ENCODE measurements around the gene EVX2.

The EVX2 gene

DNA sequence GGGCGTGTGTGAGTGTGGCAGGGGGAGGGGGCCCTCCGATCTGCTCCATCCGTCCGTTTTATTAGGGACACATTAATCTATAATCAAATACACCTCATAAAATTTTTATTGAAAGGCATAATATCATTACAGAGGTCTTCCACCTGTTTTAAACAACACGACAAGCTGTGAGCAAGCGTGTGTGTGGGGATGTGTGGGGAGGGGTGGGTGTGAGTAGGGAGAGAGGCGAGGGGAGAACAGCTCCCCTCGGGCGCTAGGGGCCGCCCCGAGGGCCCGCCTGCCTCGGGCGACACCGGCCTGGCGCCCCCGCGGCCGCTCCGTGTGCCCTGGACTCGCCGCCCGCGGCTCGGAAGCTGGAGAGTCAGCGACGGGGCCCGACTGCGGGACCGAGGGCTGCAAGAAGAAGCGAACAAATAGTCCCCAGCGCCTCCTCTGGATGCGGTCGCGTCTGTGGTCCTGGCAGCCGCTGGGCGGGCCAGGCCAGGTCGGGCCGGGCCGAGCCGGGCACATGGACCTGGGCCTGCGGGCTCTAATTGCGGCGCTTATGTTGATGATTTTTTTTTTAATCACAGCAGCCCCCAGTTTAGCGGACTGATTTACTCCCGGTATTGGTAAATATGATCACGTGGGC lies 38.4 kb upstream of the EVX2 start:
- no peak for DNase-seq

DNA sequence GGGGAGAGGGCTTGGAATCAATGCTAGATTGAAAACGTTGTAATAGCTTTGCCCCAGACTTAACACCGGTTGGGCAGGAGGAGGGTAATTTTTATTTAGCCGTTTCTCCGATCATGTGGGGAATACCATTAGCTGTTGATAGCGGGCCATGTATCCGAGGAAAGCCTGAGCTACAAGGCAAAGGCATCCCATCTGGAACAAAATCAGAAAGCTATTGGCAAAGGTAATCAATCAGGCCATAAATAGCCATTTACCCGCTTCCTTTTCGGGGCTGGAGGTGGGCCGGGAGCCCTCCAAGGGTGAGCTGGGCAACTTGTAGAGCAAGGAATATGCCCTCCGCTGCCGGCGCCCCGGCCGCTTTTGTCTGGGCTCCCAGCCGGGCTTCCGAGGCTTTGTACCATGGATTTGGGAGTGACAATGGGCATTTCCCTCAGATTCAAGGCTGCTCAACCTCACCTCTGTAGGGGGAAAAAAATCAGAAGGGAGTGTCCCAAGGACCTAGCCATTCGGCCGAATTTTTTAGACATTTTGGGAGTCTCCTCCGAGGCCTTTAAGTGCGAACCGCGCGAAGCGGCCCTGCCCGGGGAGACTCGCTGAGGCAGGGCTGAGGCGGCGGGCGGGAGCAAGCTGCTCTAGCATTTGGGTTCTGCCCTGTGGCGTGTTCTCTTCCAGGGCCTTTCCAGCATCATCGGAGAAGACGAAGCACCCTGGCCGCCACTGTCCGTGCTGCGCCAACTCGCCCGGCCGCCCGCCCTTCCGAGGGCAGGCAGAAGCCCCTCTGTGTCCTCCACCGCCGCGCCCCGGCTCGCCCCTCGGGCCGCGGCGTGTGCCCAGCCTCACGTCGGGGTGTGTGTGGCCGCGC lies 37.7 kb upstream of the EVX2 start:
- peak; percentile 37 for DNase-seq

DNA sequence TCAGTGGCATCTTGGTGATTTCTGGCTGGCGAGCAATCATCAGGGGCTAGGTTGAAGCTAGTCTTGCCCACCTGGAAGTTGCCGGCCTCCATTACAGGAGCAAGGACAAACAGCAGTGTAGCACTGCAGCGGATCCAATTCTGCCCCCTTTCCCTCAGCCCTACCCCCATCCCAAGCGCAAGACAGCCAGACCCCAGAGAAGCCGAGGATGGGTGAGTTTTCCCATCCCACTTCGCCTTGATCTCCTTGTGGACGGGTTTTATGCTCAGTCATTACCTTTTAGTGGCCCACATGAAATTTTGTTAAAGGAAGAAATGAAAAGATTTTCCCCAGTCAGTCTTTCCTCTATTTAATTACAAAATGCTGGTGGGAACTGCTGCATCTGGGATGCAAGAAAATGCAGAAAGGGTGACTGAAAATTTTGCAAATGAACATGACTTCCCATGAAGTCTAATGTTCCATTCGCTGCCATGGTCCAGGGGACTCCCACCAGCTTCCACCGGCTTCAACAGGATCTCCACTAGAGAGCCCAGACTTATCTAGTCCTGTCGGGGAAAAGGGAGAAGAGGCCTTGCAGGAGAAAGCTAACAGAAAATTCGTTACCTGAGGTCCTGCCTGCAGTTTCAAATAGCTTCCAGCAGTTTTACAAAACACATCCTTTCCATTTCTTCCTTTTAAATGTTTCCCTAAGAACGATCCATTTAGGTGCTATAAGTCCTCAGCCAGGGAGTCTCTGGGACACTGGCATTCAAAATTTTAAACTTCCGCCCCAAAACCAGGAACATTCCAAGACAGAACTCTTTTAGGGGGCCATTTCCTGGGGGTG lies 36.8 kb upstream of the EVX2 start:
- no peak for DNase-seq

DNA sequence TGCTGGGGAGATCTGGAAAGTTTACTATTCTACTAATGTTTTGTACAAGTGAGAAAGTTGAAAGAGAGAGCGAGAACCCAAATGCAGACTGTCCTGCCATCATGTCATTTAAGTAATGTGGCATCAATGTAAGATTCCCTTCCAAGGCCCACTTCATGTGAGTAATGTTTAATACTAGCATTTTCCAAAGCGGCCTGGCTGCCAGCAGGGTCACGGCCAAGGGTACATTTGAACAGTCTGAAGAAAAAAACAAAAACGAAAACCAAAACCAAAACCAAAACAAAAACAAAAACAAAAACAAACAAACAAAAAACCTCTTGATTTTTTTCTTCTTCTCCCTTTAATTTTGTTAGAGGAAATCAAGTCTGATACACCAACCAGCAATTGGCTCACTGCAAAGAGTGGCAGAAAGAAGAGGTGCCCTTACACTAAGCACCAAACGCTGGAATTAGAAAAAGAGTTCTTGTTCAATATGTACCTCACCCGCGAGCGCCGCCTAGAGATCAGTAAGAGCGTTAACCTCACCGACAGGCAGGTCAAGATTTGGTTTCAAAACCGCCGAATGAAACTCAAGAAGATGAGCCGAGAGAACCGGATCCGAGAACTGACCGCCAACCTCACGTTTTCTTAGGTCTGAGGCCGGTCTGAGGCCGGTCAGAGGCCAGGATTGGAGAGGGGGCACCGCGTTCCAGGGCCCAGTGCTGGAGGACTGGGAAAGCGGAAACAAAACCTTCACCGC lies 35.0 kb upstream of the EVX2 start:
- DNase-seq = peak; percentile 50

DNA sequence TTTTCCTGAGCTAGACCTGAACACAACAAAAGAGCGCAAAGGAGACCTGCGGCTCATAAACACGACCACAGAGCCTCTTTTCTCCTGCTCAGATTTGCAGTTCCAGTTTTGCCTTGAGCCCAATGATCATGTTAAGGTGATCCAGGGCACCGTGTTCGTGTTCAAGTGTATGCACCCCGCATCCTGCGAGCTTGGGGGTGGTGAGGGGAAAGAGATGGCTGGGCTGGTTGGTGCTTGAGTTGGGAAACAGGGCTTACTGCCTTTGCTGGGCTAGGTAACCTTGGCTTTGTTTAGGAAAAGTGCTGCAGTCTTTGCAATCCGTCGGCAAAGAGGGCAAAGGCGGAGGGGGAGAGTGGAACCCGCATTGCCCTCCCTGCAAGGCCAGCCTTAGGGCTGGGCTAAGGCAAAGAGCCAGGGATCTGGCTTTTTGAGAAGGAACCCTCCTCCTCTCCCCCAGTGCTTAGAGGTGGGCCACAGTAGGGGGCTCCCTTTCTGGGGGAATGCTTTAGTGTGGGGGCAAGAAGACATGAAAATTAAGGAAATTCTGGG lies 34.1 kb upstream of the EVX2 start:
- peak; percentile 13 for DNase-seq

DNA sequence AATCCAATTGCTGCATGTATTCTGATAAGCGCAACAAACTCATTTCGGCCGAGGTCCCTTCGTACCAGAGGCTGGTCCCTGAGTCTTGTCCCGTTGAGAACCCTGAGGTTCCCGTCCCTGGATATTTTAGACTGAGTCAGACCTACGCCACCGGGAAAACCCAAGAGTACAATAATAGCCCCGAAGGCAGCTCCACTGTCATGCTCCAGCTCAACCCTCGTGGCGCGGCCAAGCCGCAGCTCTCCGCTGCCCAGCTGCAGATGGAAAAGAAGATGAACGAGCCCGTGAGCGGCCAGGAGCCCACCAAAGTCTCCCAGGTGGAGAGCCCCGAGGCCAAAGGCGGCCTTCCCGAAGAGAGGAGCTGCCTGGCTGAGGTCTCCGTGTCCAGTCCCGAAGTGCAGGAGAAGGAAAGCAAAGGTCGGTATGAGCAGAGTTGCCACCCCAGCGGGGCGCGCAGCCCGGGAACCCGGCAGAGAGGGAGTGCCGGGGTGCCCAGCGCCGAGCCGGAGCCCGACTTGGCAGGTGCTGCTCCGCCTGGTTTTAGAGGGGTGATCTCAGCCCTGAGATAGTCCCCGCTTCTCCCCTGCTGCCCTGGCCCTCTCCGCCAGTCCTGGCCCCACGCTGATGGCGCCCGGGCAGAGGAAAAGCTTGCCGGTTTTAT lies 33.5 kb upstream of the EVX2 start:
- DNase-seq = no peak

DNA sequence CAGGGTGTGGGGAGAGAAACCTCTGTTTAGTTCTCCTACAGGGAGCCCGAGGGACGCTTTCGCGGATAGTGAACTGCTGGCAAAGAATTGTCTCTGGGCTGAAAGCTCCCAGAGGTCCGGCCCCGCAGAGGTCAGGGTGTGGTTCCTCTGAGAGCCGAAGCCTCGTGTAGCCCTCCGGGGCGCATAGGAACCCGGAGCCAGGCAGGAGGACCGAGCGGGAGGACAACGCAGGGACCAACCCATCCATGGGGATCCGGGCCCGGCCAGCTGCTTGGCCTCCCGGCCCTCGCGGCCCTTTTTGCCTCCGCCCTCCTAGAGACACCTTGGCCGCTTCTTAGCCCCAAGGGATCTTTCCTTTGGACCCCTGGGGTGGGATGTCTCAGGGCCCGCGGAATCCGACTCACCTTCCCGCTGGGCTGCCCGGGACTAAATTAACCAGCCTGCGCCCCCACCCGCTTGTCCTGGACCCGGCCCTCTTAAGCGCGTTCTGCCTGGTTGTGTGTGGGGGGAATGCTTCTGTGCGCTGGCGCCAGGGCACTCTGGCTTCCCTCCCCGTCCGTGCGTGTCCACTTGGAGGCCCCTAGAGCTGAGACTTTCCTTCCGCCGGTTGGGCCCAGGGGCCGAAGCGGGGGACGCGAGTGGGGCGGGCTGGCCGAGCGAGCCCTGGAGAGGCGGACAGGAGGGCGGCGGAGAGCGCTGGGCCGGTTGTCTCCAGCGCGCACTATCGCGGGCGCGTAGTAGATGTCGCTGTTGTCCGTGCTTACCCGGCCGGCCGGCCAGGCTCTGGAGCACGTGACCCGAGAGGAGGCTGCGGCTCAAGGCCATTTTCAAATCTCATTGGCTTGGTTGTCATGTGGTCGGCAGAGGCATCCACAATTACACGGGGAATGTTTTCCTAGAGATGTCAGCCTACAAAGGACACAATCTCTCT lies 32.4 kb upstream of the EVX2 start, which contains the start of gene HOXD10:
Gene HOXD10, plus strand, starts transcription at position 896 of the 931 bp plus-strand sequence. CDS start 56 bp downstream, outside the sequence.
- DNase-seq = peak; percentile 89

DNA sequence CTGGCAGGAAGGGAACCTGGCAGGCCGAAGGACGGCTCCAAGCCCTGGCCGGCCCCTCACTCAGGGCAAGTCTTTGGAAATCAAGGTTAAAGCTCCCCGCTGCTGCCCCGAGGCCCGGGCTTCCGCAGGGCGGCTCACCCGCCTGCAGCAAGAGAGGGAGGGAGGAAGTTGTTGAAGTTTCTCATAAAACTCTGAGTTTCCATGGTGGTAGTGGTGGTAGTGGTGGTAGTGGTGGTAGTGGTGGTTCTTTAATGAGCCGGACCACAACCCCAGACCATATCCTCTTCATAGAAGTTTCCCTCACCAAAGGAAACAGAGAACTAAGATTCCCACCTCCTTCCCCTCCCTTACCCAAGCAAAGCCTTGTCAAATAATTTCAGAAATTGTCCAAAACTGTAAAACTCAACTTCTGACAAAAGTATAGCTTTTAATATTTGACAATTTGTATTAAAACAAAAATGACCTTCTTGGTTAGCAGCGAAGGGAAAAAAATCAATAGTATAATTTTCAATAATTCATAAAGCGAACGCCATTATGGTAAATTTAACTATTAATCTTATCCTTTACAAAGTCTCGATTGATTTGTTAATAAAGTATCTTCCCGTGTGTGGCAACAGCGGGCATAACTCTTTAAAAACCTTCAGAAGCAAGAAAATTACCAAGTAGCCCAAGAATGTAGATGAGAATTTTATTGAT lies 31.3 kb upstream of the EVX2 start:
- no peak for DNase-seq

DNA sequence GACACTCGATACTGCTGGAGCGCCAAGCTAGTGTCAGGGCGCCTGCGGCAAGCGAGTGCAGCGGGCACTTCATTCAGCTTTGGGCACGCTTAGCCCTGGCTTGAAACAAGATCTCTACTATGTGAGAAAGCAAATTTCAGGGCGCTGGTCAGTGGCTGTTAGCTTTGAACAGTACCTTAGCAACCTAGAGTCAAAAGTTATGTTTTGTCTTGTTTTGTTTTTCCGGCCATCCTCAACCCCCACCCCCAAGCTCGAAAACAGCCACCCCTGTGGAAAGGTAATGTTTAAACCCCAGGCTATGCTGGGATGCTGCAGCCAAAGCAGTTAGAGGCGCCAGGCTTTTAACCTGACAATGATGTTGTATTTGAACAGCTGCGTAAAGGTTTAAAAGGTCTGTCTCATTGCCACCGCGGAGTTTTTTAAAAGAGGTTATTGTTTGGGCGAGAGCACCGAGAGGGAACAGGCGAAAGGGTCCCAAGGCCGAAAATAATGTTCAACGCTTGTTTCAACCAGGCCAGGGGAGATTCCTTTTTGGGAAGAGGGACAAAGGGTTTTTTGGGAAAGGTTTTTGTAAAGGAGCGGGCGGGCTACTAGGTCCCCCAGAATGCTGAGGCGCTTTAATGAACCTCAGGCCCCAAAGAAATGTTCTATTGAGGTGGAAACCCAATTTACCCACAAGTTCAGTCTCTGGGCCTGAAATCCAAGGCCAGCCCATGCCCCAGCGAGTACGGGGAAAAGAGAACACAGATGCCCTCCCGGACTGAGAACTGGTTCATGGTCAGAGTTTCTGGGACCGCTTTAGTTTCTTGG lies 30.6 kb upstream of the EVX2 start:
- DNase-seq = no peak

DNA sequence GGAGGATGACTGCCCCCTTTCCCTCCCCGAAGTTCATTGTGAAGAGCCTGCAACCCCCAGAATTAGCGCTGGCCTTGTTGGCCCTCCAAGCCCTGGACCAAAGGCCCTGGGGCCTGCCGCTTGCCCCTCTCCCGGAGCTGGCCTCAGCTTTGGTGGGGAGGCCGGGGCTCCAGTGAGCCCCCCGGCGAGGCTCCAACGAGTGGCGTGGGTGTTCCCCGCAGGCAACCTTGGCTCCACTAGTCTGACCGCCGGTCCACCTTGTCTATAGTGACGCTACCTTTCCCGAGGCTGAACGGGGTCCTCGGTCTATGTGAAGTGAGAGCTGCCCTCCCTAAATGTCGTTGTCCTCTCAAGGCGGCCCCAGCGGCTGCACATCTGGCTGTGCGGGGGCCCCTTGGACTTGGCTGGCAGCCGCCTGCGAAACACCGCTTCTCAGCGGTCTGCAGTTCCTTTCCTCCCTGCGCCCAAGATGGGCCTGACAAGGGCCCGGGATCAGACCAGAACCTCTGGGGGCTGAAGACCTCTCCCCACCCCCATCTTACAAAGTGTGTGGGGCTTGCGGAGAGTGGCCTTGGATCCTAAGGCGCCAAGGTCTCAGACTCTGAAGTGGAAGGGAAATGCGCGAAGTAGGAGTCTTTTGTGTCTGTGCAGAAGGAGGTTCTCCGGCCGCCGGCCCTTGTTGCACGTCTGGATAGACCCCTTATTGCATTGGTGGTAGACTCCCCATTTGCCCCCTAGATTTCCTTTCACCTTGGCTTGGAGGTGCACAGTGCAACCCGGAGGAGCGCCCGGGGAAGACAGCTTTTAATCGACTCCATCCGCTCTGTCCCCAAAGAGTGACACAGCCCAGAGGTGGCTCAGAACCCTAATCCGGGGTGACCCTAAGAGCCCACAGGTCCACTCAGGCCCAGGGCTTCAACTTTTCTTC lies 28.9 kb upstream of the EVX2 start:
- no peak for DNase-seq

DNA sequence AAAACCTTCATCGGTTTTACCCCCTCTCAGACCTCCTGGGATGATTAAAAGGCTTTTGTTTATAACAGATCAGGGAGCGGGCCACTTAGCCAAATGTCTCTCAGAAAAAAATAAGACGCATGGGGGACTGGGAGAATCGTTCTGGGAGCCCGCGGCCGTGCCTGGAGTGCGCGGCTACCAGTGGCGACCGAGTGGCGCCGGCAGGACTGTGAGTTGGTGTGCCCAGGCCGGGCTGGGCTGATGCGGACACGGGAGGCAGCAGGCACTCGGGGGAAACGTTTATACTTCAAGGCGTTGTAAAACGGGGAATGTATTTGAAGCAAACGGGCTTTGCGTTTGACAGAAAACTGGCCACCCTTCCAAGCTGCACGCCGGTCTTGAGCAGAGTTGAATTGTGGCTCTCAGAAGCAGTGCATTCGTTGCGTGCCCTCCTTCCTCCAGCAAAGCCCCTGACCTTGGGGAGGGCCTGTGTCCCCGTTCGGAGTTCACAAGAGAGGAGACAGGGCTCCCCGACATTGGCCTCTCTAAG lies 28.1 kb upstream of the EVX2 start:
- DNase-seq = no peak

DNA sequence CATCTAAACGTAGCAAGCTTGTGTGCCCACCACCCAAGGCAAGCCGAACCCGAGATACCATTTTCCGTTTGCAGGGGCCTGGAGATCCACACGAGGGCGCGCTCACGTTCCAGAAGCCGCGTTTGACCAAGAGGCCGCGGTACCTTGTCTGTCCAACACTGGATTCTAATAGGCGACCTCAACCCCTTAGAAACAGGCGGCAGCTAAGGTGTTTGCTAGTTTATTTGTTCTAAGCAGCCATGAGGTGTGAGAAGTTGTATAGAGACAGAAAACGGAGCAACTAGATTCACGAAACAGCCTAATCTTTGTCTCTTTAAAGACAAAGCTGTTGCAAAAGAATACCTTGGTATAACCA lies 27.5 kb upstream of the EVX2 start:
- DNase-seq = peak; percentile 83

DNA sequence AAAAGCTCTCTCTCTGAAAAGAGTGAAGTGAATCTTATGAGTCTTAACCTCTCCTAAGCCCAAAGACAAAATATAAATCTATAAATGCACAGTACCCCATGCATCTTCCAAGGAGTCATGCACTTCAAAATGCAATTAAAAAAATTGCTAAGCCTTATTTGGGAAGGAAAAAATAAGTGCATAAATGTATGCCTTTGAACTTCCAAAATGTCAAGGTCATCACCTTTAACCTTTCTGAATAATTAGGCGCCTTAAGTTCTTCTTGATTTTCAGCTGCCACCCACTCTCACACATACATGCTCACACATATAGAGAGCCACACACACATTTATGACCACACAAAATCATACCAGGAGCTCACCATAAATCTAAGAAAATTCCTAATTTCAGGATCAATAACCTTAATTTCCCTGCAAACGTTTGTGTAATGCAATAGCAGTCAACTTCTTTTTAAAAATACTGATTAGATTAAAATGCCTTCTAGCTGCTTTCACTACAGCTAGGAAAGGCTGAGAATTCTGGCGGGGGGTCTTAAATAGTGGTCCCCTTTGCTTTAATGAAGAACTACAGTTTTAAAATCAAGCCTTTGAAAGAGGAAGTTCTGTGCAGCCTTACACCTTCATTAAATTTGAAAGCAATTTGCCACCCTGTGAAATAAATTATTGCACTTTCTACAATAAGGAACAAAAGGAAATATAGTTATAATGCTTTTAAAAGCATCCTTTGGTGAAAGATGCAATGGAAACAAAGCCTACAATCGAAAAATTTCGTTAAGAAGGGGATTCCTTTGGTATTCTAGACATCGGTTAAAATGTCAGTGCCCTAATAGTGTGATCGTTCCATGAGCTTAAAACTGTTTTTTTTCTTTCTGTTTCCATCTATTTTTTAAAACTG lies 26.9 kb upstream of the EVX2 start:
- no peak for DNase-seq

DNA sequence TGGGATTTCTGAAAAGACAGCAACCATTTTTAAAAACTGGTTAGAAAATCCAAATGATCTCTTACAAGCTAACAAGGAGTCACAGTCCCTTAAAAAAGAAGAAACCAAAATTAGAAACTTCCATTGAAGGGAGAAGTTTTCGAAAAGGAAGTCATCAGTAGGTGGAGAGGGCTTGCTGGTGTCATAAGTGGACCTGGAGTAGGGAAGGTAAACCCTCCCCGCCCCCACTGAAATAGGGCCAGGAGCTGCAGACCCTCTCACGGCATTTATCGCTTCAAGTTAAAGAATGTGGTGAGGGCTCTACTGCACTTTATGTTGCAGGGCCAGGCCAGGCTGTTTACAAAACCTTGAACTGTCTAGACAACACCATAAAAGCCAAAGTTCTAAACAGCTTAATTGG lies 26.2 kb upstream of the EVX2 start:
- no peak for DNase-seq

DNA sequence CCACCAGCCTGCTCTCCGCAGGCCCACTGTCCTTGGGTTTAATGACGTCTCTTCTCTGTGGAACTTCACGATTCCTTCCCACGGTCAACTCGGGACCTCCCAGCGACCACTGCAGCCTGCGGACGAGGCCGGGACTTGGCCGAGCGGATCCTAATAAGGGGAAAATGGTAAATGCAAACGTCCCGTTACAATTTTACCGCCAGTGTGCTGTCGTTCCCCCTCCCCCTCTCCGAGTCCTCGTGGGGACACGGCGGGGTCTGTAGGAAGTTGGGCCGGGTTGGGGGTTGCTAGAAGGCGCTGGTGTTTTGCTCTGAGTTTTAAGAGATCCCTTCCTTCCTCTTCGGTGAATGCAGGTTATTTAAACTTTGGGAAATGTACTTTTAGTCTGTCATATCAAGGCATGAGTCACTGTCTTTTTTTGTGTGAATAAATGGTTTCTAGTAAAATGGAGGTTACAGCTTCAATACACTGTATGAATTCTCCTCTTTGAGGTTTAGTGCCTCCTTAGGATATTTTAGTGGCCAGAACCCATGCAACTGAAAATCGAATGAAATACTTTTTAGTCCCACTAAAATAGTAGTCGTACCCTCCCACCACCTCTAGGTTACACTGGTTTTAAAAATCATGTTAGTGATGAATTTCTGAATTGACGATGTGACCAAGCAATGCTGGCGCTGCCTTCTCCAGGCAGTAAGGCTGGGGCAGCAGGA lies 25.6 kb upstream of the EVX2 start:
- no peak for DNase-seq

DNA sequence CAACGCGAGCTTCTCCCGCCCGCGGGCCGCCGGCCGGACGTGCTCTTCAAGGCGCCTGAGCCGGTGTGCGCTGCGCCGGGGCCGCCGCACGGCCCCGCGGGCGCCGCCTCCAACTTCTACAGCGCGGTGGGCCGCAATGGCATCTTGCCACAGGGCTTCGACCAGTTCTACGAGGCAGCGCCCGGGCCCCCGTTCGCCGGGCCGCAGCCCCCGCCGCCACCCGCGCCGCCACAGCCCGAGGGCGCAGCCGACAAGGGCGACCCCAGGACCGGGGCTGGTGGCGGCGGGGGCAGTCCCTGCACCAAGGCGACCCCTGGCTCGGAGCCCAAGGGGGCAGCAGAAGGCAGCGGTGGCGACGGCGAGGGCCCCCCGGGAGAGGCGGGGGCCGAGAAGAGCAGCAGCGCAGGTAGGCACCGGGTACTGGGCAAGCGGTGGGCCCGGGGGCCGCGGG lies 24.0 kb upstream of the EVX2 start:
- DNase-seq = no peak
